NB4 (cell line): ENCODE data around the gene GBF1.

Experiments
- MYC ChIP-seq: IDR thresholded peaks from 2 replicates; pipeline ENCODE4 v1.6.1; 2011; ENCODE audit warnings: low read depth, low read length
- POLR2A ChIP-seq: IDR thresholded peaks from 2 replicates; pipeline ENCODE4 v1.6.1; 2011; ENCODE audit warnings: mild to moderate bottlenecking; ENCODE audit not compliant: insufficient read length; ENCODE audit errors: extremely low read depth
- TF ChIP-seq, protein P1 (sequence below): IDR thresholded peaks from one replicate; pipeline ENCODE4 v1.5.1; 2012; ENCODE audit warnings: low read depth, low read length
- TF ChIP-seq, protein P2 (sequence below): IDR thresholded peaks from 2 replicates; pipeline ENCODE4 v1.6.1; 2011; ENCODE audit warnings: low read depth, low read length

DNA sequence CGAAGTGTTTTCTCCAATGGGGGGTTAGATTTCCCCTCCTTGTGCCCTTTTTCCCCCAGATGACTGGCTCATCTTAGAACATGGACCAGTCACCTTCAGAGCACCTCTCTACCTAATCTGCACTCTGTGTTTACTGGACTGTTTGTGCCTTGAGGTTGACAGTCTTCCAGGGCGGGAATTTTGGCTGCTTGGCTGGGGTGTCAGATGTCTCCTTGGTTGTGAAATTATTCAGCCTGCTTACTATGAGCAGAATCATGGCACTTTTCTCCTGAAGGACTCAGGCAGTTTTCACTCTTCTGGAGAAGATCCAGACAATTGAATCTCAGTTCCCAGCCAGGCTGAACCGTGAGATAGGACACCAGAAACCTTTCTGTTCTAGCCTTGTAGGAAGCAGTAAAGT is 89.9 kb downstream of the GBF1 start:
- TF ChIP-seq, protein P1, sequence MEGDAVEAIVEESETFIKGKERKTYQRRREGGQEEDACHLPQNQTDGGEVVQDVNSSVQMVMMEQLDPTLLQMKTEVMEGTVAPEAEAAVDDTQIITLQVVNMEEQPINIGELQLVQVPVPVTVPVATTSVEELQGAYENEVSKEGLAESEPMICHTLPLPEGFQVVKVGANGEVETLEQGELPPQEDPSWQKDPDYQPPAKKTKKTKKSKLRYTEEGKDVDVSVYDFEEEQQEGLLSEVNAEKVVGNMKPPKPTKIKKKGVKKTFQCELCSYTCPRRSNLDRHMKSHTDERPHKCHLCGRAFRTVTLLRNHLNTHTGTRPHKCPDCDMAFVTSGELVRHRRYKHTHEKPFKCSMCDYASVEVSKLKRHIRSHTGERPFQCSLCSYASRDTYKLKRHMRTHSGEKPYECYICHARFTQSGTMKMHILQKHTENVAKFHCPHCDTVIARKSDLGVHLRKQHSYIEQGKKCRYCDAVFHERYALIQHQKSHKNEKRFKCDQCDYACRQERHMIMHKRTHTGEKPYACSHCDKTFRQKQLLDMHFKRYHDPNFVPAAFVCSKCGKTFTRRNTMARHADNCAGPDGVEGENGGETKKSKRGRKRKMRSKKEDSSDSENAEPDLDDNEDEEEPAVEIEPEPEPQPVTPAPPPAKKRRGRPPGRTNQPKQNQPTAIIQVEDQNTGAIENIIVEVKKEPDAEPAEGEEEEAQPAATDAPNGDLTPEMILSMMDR: no peak
- no peak for TF ChIP-seq POLR2A
- TF ChIP-seq, protein P2, sequence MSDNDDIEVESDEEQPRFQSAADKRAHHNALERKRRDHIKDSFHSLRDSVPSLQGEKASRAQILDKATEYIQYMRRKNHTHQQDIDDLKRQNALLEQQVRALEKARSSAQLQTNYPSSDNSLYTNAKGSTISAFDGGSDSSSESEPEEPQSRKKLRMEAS: no peak
- no peak for TF ChIP-seq MYC
